HepG2 (cell line): ENCODE data around the gene BBS9. TPM values are rescaled to one million over a fixed set of nuclear protein-coding genes. Genes with fewer than 3 reads are reported as not detected.

Experiments used
- ASH2L ChIP-seq: fragments of 300-600, 200-600 bp; sonication (generic); IDR thresholded peaks from 2 replicates; pipeline ENCODE4 v1.7.0; 2017; ENCODE audit warnings: low read depth, mild to moderate bottlenecking, moderate library complexity, mixed read lengths, low read length; ENCODE audit not compliant: insufficient read length
- BCLAF1 ChIP-seq: fragments of 450-650 bp; IDR thresholded peaks from 2 replicates; pipeline ENCODE4 v1.6.1; 2017; ENCODE audit warnings: mild to moderate bottlenecking
- HMG20A ChIP-seq: IDR thresholded peaks from 2 replicates; pipeline ENCODE4 v1.6.1; 2016; ENCODE audit warnings: borderline replicate concordance
- LRRFIP1 ChIP-seq: sonication (generic); formaldehyde crosslinking; conservative IDR thresholded peaks from 2 replicates; pipeline ENCODE4 v1.4.0; 2020; ENCODE audit warnings: missing genetic modification reagents
- MEF2D ChIP-seq: sonication (generic); formaldehyde crosslinking; IDR thresholded peaks from 2 replicates; pipeline ENCODE4 v1.5.1; 2020; ENCODE audit warnings: mild to moderate bottlenecking, missing genetic modification reagents
- MIER3 ChIP-seq: IDR thresholded peaks from 2 replicates; pipeline ENCODE4 v1.6.1; 2016; ENCODE audit warnings: missing compliant biosample characterization, borderline replicate concordance
- NCOA2 ChIP-seq: sonication (generic); formaldehyde crosslinking; IDR thresholded peaks from 2 replicates; pipeline ENCODE4 v1.8.0; 2022; ENCODE audit warnings: inconsistent platforms
- NCOA5 ChIP-seq: sonication (generic); formaldehyde crosslinking; IDR thresholded peaks from 2 replicates; pipeline ENCODE4 v1.4.0; 2020; ENCODE audit warnings: missing genetic modification reagents
- NFE2L1 ChIP-seq: sonication (generic); formaldehyde crosslinking; IDR thresholded peaks from 2 replicates; pipeline ENCODE4 v1.4.0; 2020; ENCODE audit warnings: missing genetic modification reagents, mild to moderate bottlenecking, borderline replicate concordance
- NR2F6 ChIP-seq, 2 experiments: IDR thresholded peaks; 2 replicates each; pipeline ENCODE4 v1.6.1; 2016; ENCODE audit warnings: antibody characterized with exemption in 1 of 2, mild to moderate bottlenecking in 1 of 2
- PATZ1 ChIP-seq: sonication (generic); formaldehyde crosslinking; IDR thresholded peaks from 2 replicates; pipeline ENCODE4 v1.4.0; 2020; ENCODE audit warnings: missing genetic modification reagents
- PRPF4 ChIP-seq: fragments of 200-400 bp; formaldehyde crosslinking; IDR thresholded peaks from 2 replicates; pipeline ENCODE4 v1.6.1; 2016; ENCODE audit warnings: low read length, low read depth; ENCODE audit not compliant: poor library complexity, severe bottlenecking
- RXRB ChIP-seq: IDR thresholded peaks from 2 replicates; pipeline ENCODE4 v1.6.1; 2016; ENCODE audit warnings: borderline replicate concordance, missing genetic modification reagents, missing compliant biosample characterization
- SMARCE1 ChIP-seq: fragments of 450-650 bp; IDR thresholded peaks from 2 replicates; pipeline ENCODE4 v1.6.1; 2017; ENCODE audit warnings: borderline replicate concordance
- SP1 ChIP-seq, 2 experiments: fragments of 450-650 bp in 1 of 2; sonication (generic) in 1 of 2; formaldehyde crosslinking in 1 of 2; IDR thresholded peaks; 2 replicates each; pipeline versions ENCODE4 v1.4.0 to v1.6.1; 2016 to 2020; ENCODE audit warnings: missing genetic modification reagents in 1 of 2
- SPEN ChIP-seq: sonication (generic); formaldehyde crosslinking; IDR thresholded peaks from 2 replicates; pipeline ENCODE4 v1.5.1; 2020; ENCODE audit warnings: low read depth, mild to moderate bottlenecking, missing genetic modification reagents
- SYNCRIP ChIP-seq: fragments of 200-400 bp; formaldehyde crosslinking; IDR thresholded peaks from 2 replicates; pipeline ENCODE4 v1.6.1; 2018; ENCODE audit warnings: mild to moderate bottlenecking, low read depth, low read length; ENCODE audit not compliant: insufficient read depth
- TRIM24 ChIP-seq: sonication (generic); formaldehyde crosslinking; IDR thresholded peaks from 2 replicates; pipeline ENCODE4 v1.8.0; 2022; ENCODE audit warnings: mild to moderate bottlenecking, missing genetic modification reagents
- ZBTB33 ChIP-seq: sonication (generic); formaldehyde crosslinking; IDR thresholded peaks from 2 replicates; pipeline ENCODE4 v1.4.0; 2020; ENCODE audit warnings: missing genetic modification reagents
- ZFP41 ChIP-seq: sonication (generic); formaldehyde crosslinking; IDR thresholded peaks from 2 replicates; pipeline ENCODE4 v1.4.0; 2020; ENCODE audit warnings: mild to moderate bottlenecking, missing genetic modification reagents, borderline replicate concordance
- ZNF607 ChIP-seq: sonication (generic); formaldehyde crosslinking; IDR thresholded peaks from 2 replicates; pipeline ENCODE4 v1.5.1; 2020; ENCODE audit warnings: missing genetic modification reagents, mild to moderate bottlenecking, borderline replicate concordance
- ZNF652 ChIP-seq: IDR thresholded peaks from 2 replicates; pipeline ENCODE4 v1.6.1; 2016; ENCODE audit warnings: low read depth, borderline replicate concordance
- polyA plus RNA-seq, 8 experiments: library from polyadenylated mRNA; depleted of rRNA in 3 of 8; stranded (reverse) in 7 of 8; unstranded in 1 of 8; fragments of >200 nt; fragmentation: Illumina TruSeq in 4 of 8; extraction: Trizol in 4 of 8; gene quantifications; 2 replicates each; pipeline versions ENCODE4 v1.2.1 to v1.2.3, GENCODE V29; 2011 to 2016; ENCODE audit warnings: low read depth in 4 of 8, missing spikeins in 1 of 8, mixed read lengths in 1 of 8; ENCODE audit not compliant: insufficient read depth in 1 of 8
- total RNA-seq, 5 experiments: library from RNA; depleted of rRNA; stranded (reverse); fragments of >200 nt; fragmentation: Illumina TruSeq; extraction: Trizol; gene quantifications; 2 replicates each; pipeline ENCODE4 v1.2.3, GENCODE V29; 2016; ENCODE audit warnings: low read depth in 1 of 5

The BBS9 gene
- total and polyA plus RNA-seq, 2 of the 13 experiments (the other 11 are each of a cell fraction or from before 2014, with no cell fraction given): 5.1 to 7.8 TPM

GRCh38 chr7:33220231-33220630, 90.9 kb downstream of the BBS9 start (continued):
- no peak for TF ChIP-seq NFE2L1 (CRISPR knock-in tag)
- no peak for TF ChIP-seq SYNCRIP
- no peak for TF ChIP-seq PATZ1 (CRISPR knock-in tag)
- peak; percentile 75; the same call in 1 of the 2 replicates for TF ChIP-seq HMG20A (CRISPR knock-in tag)
- TF ChIP-seq ZNF652 (CRISPR knock-in tag): no peak
- no peak for TF ChIP-seq MEF2D
- no peak for TF ChIP-seq SMARCE1
- TF ChIP-seq MIER3 (CRISPR knock-in tag): peak; percentile 42; the same call in 1 of the 2 replicates
- 0 out of 2 replicates have a peak, but pooled peaks have one; percentile 35 for TF ChIP-seq RXRB (CRISPR knock-in tag)
- TF ChIP-seq NCOA5 (CRISPR knock-in tag): no peak
- TF ChIP-seq ZBTB33 (CRISPR knock-in tag): no peak
- no peak for TF ChIP-seq PRPF4
- no peak for TF ChIP-seq SP1 (IDR thresholded peaks at IDR 0.05)
- no peak for TF ChIP-seq SP1 (CRISPR knock-in tag; IDR thresholded peaks at IDR 0.05)
- TF ChIP-seq LRRFIP1: no peak
- TF ChIP-seq ZFP41 (CRISPR knock-in tag): no peak
- TF ChIP-seq BCLAF1: no peak
- TF ChIP-seq NR2F6 (IDR thresholded peaks at IDR 0.05): peak; percentile 68
- peak; percentile 71 for TF ChIP-seq NR2F6 (CRISPR knock-in tag; IDR thresholded peaks at IDR 0.05)
- no peak for TF ChIP-seq SPEN
- TF ChIP-seq TRIM24: no peak
- TF ChIP-seq NCOA2: peak; percentile 66
- TF ChIP-seq ZNF607 (CRISPR knock-in tag): no peak
- TF ChIP-seq ASH2L: peak; percentile 17
